Occipital lobe (tissue), 2 donors: ENCODE measurements around the gene VAMP8. TPM values are rescaled to one million over a fixed set of nuclear protein-coding genes. Genes with fewer than 3 reads are reported as not detected.
"Not testable (repeated sequence)": the region's sequence is repeated elsewhere in the genome, so short reads cannot be mapped to it uniquely, and the experiment has no call there.

Experiments used
- DNase-seq: peaks from one replicate; lab custom pipeline; 2025; lab: John Stamatoyannopoulos, UW
- total RNA-seq: library from RNA; depleted of rRNA; stranded (reverse); fragments of >200 nt; gene quantifications from one replicate; pipeline ENCODE4 v1.2.3, GENCODE V29; 2014

VAMP8 gene
- total RNA-seq, 1 donor from 2014 or later: 0.94 TPM

DNA sequence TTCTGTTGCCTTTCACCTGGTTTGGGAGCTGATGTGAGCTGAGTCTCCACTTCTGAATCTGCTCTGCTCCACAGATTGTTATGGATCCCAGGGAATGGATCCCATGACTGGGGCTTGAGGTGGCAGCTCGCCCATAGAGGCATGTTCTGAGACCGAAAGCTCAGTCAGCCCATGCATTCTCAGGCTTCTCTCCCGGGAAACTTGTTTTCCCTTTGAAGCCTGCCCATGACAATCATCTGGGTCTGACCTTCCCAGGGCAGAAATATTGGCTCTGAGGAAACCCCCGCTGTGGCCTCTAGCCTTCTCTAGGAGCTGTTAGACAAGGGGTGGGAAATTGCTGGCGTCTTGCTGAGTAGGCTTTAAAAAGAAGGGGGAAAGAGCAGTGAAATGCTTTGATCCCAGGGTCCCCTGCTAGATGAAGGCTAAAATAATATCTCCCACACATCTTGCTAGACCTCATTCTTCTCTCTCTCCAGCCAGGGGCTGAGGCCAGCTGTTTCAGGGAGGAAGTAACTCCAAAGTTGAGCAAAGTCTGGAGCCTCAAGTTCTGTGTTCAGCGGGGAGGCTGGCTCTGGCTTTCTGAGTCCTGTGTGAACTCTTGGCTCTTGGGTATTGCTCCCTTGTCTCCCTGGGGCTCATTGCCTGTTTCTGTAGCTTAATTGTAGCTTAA, 2.0 kb downstream of the VAMP8 start:
- DNase-seq: no peak

DNA sequence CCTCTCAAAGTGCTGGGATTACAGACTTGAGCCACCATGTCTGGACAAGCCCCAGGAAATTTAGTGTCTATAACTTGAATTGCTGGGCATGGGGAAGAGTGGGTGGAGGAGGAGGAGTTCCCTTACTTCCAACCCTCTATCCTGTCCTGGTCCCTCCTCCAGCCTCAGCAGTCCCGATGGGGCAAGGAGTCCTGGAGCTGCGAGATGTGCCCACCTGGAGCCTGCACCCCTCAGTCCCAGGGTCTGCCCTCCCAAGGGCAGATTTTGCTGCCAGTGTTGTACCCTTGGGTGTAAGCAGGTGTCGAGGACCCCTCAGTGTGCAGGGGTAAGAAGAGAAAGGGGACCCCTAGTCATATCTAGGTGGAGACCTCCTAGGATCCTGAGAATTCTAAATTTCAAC, 2.8 kb downstream of the VAMP8 start:
- no peak for DNase-seq

- no peak for DNase-seq
Measured at GRCh38 chr2:85582492-85582891, 5.1 kb downstream of the VAMP8 start.

- DNase-seq: no peak
Measured at GRCh38 chr2:85583667-85584353, 6.4 kb downstream of the VAMP8 start.

DNA sequence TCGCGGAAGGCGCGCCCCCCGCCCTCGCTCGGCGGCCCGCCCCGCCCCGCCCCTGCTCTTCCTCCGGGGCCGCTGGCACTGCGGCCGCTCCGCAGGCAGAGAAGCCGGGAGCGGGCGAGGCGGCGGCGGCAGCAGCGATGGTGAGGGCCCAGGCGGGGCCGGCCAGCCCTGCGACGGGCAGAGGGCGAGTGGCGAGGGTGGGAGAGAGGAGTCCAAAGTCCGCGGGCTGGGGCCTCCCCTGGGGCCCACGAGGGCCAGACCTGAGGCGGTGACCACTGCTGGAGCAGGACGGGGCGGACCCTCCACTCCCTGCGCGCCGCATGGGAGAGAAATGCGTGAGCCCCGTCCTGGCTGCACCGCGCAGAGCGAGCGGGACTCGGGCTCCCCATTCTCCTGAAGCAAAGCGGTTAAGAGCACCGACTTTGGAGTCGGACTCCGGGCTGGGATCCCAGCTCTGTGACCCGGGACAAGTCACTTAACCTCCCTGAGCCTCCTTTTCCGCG, 7.0 kb downstream of the VAMP8 start, which contains the start of gene VAMP5:
Gene VAMP5, plus strand, starts transcription at position 78 of the 503 bp plus-strand sequence. Its CDS starts 60 bp downstream, at position 138.
- no peak for DNase-seq

- no peak for DNase-seq
Measured at GRCh38 chr2:85584857-85585780, 7.7 kb downstream of the VAMP8 start.

DNA sequence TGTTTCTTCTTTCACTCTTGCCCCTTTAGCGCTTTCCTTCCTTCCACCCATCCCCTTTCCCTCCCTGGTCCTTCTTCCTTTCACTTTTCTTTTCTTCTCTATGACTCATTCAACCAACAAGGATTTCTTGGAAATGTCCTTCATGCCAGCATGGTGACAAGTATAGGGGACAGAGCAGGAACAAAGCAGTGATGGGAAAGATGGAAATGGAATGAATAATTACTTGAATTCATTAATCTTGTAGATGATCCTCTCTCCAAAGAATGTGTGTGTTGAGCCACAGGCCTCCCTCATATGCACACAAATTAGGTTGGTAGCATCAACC, 8.4 kb downstream of the VAMP8 start:
- no peak for DNase-seq

DNA sequence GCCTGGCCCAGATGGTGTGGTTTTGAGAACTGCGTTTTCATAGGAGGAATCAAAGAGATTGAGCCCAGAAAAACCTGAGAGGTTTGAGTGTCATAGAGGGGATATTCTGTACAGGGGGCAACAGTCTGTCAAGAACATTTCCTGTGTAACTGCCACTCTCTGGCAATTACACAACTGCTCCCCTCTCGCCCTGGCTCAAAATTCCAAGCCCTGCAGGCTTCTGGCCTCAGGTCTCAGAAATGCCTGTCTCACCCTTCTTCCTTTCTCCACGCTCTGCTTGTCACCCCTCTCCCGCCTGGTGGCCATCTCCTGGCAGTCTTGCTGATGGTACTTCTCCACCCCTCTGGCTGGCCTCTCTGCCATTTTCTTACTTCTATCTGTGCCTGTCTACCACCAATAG, 10.8 kb downstream of the VAMP8 start:
- DNase-seq: no peak

GRCh38 chr2:85588645-85589044, 11.3 kb downstream of the VAMP8 start:
- DNase-seq: no peak

DNA sequence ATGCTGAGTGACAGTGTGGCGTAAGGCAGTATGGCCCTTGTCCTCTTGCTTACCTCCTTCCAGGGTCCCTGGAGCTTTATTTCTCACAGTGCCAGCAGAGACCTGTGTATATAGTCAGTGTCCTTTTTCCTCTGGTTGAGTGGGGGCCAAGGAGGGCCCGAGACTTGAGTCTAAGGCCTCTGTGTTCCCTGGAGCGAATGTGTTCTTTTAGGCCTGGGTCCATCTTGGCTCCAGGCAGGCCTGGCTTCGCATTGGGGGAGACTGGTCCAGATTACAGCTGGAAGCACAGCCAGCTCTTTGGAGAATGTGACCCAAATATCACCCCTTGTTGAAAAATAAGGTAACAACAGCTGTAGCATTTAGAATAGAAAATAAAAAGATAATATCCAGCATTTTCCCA, 11.8 kb downstream of the VAMP8 start:
- no peak for DNase-seq

DNA sequence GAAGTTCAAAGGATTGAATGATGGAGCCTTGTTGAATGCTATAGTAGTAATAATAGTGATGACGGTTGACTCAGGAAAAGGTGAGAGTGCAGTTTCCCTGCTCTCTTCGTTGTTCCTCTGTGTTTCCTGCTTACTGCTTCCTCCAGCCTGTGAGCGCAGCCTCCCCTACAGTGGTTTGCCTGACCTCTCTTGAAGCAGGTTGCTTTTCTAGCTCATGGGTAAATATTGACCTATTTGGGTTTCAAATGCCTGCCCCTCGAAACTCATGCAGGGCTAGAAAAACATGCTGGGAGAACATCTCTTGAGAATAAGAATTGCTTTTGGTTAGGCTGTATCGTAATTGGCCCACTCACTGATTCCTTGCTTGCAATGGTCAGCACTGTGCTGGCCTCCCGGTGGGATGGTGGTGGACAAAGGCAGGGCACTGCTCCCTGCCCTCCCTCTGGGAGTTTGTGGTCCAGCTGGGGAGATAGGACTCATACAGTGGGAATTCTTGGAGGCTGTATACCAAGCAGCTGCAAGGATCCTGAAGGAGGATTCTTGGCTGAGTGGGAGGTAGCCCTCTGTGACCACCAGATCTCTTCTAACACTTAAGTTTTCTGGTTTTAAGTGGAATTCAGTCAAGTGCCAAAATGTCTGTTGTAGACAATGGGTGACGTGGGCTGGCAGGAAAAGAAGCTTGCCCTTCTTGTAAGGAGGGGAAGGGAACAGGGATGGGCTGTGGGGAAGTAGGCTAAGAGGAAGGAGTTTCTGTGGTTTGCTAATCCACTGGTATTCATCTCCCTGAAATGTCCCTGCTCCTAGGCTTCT, 12.8 kb downstream of the VAMP8 start:
- no peak for DNase-seq

GRCh38 chr2:85590950-85591349, 13.6 kb downstream of the VAMP8 start:
- no peak for DNase-seq

DNA sequence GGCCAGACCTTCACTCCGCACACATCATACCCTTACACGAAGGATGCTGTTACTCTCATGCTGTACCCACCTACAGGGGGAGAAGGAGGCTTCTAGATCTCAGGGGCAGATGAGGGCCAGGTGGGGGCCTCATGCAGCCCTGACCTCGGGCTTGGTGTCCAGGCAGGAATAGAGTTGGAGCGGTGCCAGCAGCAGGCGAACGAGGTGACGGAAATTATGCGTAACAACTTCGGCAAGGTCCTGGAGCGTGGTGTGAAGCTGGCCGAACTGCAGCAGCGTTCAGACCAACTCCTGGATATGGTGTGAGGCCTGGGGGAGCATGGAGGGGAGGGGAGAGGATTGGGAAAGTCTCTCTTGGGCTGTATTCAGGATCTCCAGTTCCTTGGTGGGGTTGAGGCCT, 14.2 kb downstream of the VAMP8 start:
- no peak for DNase-seq

DNA sequence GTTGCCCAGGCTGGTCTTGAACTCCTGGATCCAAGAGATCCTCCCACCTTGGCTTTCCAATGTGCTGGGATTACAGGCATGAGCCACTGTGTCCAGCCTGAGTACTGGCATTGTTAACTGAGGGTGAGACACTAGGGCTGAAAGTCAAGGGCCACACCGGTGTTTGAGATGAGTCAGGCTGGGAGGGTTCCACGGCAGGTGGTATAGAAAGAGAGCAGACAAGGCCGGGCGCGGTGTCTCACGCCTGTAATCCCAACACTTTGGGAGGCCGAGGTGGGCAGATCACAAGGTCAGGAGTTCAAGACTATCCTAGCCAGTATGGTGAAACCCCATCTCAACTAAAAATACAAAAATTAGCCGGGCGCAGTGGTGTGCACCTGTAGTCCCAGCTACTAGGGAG, 14.9 kb downstream of the VAMP8 start:
- not testable (repeated sequence) for DNase-seq

DNA sequence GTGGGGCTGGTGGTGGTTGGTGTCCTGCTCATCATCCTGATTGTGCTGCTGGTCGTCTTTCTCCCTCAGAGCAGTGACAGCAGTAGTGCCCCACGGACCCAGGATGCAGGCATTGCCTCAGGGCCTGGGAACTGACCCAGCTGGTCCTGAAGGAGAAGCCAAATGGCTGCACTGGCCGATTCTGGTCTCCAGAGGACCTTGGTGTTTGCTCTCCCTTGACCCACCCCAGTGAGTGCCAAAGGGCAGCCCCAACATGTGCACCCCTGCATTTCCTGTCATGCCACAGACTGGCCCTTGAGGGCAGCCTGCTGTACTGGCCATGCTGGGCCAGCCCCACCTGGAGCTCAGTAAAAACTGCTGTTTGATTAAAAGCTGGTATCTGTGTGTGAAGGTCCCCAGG, 15.6 kb downstream of the VAMP8 start:
- DNase-seq: no peak

DNA sequence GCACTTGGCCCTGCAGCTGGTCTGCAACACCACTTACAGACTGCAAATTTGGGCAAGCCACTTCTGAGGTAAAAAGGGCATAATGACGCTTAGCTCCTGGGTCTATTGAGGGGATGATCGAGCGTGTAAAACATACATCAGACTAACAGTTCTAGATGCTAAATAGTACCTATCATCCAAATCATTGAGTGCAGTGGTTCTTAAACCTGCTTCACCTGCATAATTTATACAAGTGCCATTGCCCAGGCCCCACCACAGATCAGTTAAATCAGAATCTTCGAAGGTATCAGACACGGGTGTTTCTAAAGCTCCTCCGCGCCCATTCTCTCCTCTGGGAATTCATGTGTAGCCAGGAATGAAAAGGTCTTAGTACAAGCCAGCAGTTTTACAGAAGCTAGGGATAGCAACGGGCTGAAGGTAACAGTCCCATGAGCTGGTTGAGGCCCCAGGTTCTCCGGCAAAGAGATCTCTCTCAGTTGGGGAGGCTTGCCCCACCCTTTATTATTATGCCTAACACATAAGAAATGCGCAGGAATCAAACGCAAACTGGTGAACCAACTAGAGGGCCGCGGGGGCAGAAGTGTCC, 17.4 kb downstream of the VAMP8 start:
- DNase-seq: no peak

GRCh38 chr2:85595301-85596025, 18.1 kb downstream of the VAMP8 start, which contains the start of gene RNF181:
Gene RNF181, plus strand, starts transcription at chr2:85595745. Its CDS starts 19 bp downstream, at chr2:85595764.
- peak; percentile 97 for DNase-seq

DNA sequence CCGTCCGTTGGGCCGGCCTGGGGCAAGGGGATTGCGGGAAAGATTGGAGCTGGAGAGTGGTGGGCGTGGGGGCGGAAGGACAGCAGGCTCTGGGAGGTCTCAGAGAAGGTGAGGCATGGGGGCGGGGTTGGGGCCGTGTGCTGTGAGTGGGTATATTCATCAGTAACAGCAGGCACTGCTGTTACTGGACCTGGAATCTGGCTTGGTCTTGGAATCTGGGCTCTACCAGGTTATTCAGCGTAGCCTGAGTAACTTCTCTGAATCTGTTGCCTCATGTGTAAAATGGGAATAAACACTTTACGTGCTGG, 18.6 kb downstream of the VAMP8 start:
- no peak for DNase-seq

DNA sequence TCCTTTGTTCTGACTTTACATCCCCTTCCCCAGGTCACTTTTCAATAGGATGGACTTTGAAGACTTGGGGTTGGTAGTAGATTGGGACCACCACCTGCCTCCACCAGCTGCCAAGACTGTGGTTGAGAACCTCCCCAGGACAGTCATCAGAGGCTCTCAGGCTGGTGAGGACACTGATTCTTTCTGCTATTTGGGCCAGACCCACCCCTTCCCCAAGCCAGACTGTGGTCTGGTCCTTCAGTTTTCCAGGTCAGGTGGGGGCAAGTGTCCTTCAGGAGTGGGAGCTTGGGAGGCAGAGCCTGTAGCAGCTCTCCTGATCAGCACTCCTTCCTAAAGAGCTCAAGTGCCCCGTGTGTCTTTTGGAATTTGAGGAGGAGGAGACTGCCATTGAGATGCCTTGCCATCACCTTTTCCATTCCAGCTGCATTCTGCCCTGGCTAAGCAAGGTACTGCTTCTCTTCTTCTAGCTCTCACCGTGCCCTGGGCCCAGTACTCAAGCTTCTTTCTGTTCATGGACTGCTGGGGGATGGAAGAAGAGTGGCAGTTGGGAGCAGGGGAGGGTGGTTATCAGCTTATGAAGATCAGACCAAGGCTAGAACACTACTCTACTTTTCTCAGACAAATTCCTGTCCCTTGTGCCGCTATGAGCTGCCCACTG, 19.2 kb downstream of the VAMP8 start:
- no peak for DNase-seq

- no peak for DNase-seq
Measured at GRCh38 chr2:85597241-85597640, 19.9 kb downstream of the VAMP8 start.
